Measurements from ENCODE around the gene SPSB3. TPM values are rescaled to one million over a fixed set of nuclear protein-coding genes. Genes with fewer than 3 reads are reported as not detected.
A peak's percentile ranks its signal among the peaks of the same experiment; 100 is the strongest.

SPSB3 gene
- total and polyA plus RNA-seq, 2 of the 13 experiments (the other 11 are each of a cell fraction or from before 2014, with no cell fraction given), result 13.2 to 21.9 TPM

DNA sequence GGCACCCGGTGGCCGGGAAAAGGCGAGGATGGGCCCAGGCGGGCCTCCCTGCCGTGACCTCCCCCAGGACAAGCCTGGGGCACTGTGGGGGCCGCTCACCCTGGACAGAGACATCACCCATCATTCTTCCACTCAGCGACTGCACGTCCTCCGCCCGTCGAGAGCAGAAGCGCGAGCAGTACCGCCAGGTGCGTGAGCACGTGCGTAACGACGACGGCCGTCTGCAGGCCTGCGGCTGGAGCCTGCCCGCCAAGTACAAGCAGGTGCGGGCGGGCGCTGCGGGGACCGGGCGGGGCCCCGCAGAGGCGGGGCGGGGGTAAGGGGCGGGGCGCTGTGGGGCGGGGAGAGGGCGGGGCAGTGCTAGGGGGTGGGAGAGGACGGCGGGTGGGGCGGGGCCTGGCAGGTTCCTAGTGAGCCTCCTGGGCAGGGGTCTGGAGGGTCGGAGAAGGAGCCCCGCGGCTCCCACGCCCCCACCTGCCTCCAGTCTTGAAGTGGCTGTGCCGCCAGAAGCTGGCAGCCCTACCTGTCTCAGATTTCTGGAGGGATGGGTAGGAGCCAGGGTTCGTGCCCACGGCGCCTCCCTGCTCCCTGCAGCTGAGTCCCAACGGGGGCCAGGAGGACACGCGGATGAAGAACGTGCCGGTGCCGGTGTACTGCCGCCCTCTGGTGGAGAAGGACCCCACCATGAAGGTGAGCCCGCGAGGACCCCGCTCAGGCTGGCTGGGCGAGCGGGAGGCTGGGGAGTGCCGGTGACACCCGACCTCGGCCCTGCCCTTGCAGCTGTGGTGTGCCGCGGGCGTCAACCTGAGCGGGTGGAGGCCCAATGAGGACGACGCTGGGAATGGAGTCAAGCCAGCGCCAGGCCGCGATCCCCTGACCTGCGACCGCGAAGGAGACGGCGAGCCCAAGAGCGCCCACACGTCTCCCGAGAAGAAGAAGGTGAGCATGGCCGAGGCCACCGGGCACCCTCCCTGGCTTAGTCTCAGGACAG is 18.6 kb downstream of the SPSB3 start:
- CTCF ChIA-PET (ENCODE audit: low intra/inter-chr PET ratio, low total read pairs), result no interaction called here

More for the DNA sequence above, 18.6 kb downstream of the SPSB3 start:
- H2AFZ ChIP-seq (ENCODE audit: low read length), result no peak overlapping the region
- POLR2A ChIA-PET, result no interaction called here
- H3K79me2 ChIP-seq (ENCODE audit: insufficient read depth, low read length), result no peaks in the 10 kb centered on the region
- DNase-seq (ENCODE audit: low spot score) (no peak), FAIRE-seq (no peak), ATAC-seq (peak; percentile 2; the same call in 1 of the 3 replicates)
- BruUV-seq (replicated peaks), result no TSS peak
- H3K36me3 ChIP-seq (replicated peaks in 1 of 2; ENCODE audit: control insufficient read depth in 1 of 2, insufficient read depth in 2 of 2, low read length in 2 of 2), result peaks cover 23 to 37% of the 10 kb centered on the region in 2 experiments; a peak in 4 of 5 replicates
- H3K4me1 ChIP-seq (ENCODE audit: insufficient read depth, low read length), result no peaks in the 10 kb centered on the region
- in situ Hi-C loops (cut with HindIII; ENCODE audit: extremely low pct_ligation_motif_present, low pct_unique_long_range_greater_than_20kb) (no loop called here), intact Hi-C loops (cut with micrococcal nuclease; ENCODE audit: unreplicated experiment) (no loop called here)
- peak; percentile 39 for TF ChIP-seq STAG1 (CRISPR knock-in tag; IDR thresholded peaks at IDR 0.05)
- 0 out of 2 replicates have a peak, but pooled peaks have one; percentile 4 for TF ChIP-seq GABPA (IDR thresholded peaks at IDR 0.05; ENCODE audit: low read depth, low read length)
- no peak for TF ChIP-seq GABPA (CRISPR knock-in tag; IDR thresholded peaks at IDR 0.05; ENCODE audit: low read depth)
- TF ChIP-seq ZNF143 (CRISPR knock-in tag; IDR thresholded peaks at IDR 0.05), result no peak
- TF ChIP-seq, protein P1, sequence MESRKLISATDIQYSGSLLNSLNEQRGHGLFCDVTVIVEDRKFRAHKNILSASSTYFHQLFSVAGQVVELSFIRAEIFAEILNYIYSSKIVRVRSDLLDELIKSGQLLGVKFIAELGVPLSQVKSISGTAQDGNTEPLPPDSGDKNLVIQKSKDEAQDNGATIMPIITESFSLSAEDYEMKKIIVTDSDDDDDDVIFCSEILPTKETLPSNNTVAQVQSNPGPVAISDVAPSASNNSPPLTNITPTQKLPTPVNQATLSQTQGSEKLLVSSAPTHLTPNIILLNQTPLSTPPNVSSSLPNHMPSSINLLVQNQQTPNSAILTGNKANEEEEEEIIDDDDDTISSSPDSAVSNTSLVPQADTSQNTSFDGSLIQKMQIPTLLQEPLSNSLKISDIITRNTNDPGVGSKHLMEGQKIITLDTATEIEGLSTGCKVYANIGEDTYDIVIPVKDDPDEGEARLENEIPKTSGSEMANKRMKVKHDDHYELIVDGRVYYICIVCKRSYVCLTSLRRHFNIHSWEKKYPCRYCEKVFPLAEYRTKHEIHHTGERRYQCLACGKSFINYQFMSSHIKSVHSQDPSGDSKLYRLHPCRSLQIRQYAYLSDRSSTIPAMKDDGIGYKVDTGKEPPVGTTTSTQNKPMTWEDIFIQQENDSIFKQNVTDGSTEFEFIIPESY (CRISPR knock-in tag; IDR thresholded peaks at IDR 0.05), result peak; percentile 99
- TF ChIP-seq ZBTB38 (CRISPR knock-in tag; IDR thresholded peaks at IDR 0.05), result peak; percentile 91
- no peak for TF ChIP-seq ZNF260 (CRISPR knock-in tag; IDR thresholded peaks at IDR 0.05; ENCODE audit: borderline replicate concordance, low read depth)
- no peak for TF ChIP-seq FOXP1 (IDR thresholded peaks at IDR 0.05)
- no peak for TF ChIP-seq FOXP1 (CRISPR knock-in tag; IDR thresholded peaks at IDR 0.05)
- TF ChIP-seq, protein P2, sequence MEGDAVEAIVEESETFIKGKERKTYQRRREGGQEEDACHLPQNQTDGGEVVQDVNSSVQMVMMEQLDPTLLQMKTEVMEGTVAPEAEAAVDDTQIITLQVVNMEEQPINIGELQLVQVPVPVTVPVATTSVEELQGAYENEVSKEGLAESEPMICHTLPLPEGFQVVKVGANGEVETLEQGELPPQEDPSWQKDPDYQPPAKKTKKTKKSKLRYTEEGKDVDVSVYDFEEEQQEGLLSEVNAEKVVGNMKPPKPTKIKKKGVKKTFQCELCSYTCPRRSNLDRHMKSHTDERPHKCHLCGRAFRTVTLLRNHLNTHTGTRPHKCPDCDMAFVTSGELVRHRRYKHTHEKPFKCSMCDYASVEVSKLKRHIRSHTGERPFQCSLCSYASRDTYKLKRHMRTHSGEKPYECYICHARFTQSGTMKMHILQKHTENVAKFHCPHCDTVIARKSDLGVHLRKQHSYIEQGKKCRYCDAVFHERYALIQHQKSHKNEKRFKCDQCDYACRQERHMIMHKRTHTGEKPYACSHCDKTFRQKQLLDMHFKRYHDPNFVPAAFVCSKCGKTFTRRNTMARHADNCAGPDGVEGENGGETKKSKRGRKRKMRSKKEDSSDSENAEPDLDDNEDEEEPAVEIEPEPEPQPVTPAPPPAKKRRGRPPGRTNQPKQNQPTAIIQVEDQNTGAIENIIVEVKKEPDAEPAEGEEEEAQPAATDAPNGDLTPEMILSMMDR (CRISPR knock-in tag; IDR thresholded peaks at IDR 0.05), result peak; percentile 48
- TF ChIP-seq, protein P3, sequence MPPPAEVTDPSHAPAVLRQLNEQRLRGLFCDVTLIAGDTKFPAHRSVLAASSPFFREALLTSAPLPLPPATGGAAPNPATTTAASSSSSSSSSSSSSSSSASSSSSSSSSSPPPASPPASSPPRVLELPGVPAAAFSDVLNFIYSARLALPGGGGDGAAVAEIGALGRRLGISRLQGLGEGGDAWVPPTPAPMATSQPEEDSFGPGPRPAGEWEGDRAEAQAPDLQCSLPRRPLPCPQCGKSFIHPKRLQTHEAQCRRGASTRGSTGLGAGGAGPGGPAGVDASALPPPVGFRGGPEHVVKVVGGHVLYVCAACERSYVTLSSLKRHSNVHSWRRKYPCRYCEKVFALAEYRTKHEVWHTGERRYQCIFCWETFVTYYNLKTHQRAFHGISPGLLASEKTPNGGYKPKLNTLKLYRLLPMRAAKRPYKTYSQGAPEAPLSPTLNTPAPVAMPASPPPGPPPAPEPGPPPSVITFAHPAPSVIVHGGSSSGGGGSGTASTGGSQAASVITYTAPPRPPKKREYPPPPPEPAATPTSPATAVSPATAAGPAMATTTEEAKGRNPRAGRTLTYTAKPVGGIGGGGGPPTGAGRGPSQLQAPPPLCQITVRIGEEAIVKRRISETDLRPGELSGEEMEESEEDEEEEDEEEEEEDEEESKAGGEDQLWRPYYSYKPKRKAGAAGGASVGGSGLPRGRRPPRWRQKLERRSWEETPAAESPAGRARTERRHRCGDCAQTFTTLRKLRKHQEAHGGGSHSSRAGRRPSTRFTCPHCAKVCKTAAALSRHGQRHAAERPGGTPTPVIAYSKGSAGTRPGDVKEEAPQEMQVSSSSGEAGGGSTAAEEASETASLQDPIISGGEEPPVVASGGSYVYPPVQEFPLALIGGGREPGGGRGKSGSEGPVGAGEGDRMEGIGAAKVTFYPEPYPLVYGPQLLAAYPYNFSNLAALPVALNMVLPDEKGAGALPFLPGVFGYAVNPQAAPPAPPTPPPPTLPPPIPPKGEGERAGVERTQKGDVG (CRISPR knock-in tag; IDR thresholded peaks at IDR 0.05; ENCODE audit: borderline replicate concordance), result peak; percentile 47; the same call in 1 of the 2 replicates
- no peaks in the 10 kb centered on the region for H3K9me3 ChIP-seq (ENCODE audit: low read length)
- no peaks in the 10 kb centered on the region for H4K20me1 ChIP-seq (ENCODE audit: insufficient read depth, low read length)
- 97% methylated on average over 66 of the region's 81 CpGs for WGBS (ENCODE audit: low lambda C conversion rate)
- H3K27me3 ChIP-seq (ENCODE audit: control insufficient read depth in 1 of 2, insufficient read depth in 2 of 2, low read length in 2 of 2), result no peaks in the 10 kb centered on the region
- no peak overlapping the region for H3K9ac ChIP-seq (ENCODE audit: insufficient read depth, low read depth, low read length)
- H3K4me2 ChIP-seq (ENCODE audit: low read depth, low read length), result no peak overlapping the region
- H3K4me3 ChIP-seq (replicated peaks in 1 of 3; ENCODE audit: insufficient read depth in 1 of 3, low read depth in 2 of 3, low read length in 3 of 3), result no peak overlapping the region
- no peak overlapping the region for H3K27ac ChIP-seq (ENCODE audit: extremely low read length, insufficient read depth, low read length)

All from HepG2 (cell line).